A673 (cell line): ENCODE results near the gene MX2. TPM values are rescaled to one million over a fixed set of nuclear protein-coding genes. Genes with fewer than 3 reads are reported as not detected.

ENCODE experiments used
- BruUV-seq: library from RNA; stranded (reverse); fragments of 400-500 nt; replicated peaks from 2 replicates; lab custom pipeline; 2021; lab: Mats Ljungman, UMichigan
- CTCF ChIA-PET: fragments of 300-600 bp; sonication (Branson Sonifier 250); formaldehyde crosslinking; loops from one replicate; lab custom pipeline; 2022; ENCODE audit warnings: antibody characterized with exemption; lab: Charles Lee
- POLR2A ChIA-PET: fragments of 300-600 bp; sonication (Branson Sonifier 250); formaldehyde crosslinking; loops from one replicate; lab custom pipeline; 2022; ENCODE audit warnings: antibody characterized with exemption; ENCODE audit not compliant: low non-redundant PET; lab: Charles Lee
- DNase-seq: peaks from one replicate; pipeline ENCODE4 v3.0.0-alpha.2; 2015; ENCODE audit warnings: low spot score
- H3K27ac ChIP-seq: fragments of 200-600 bp; sonication (generic); 2 replicates; pipeline ENCODE4 v1.5.1; 2016; ENCODE audit warnings: mixed run types, low read depth, mild to moderate bottlenecking, mixed read lengths, antibody characterized with exemption, low read length; ENCODE audit not compliant: poor library complexity, severe bottlenecking
- H3K27me3 ChIP-seq: fragments of 200-600 bp; sonication (generic); replicated peaks from 2 replicates; pipeline ENCODE4 v1.6.1; 2017; ENCODE audit warnings: mixed run types, low read depth, mild to moderate bottlenecking, mixed read lengths, antibody characterized with exemption, low read length; ENCODE audit not compliant: insufficient read depth, poor library complexity
- H3K36me3 ChIP-seq: fragments of 200-600 bp; sonication (generic); 2 replicates; pipeline ENCODE4 v1.6.1; 2016; ENCODE audit warnings: mixed run types, mild to moderate bottlenecking, mixed read lengths, antibody characterized with exemption, low read length; ENCODE audit not compliant: insufficient read depth, poor library complexity, severe bottlenecking
- H3K4me1 ChIP-seq: fragments of 200-600 bp; sonication (generic); 2 replicates; pipeline ENCODE4 v1.6.1; 2017; ENCODE audit warnings: mixed run types, mild to moderate bottlenecking, mixed read lengths, antibody characterized with exemption, low read length; ENCODE audit not compliant: insufficient read depth, poor library complexity, severe bottlenecking
- H3K4me3 ChIP-seq: fragments of 200-600 bp; sonication (generic); 2 replicates; pipeline ENCODE4 v1.5.1; 2016; ENCODE audit warnings: low read depth, mixed run types, mild to moderate bottlenecking, mixed read lengths, low read length; ENCODE audit not compliant: poor library complexity, severe bottlenecking
- H3K9me3 ChIP-seq: fragments of 200-600 bp; sonication (generic); 2 replicates; pipeline ENCODE4 v1.6.1; 2016; ENCODE audit warnings: mixed run types, low read depth, mild to moderate bottlenecking, mixed read lengths, antibody characterized with exemption, low read length; ENCODE audit not compliant: poor library complexity, severe bottlenecking
- EZH2 ChIP-seq: fragments of 200-600 bp; sonication (generic); IDR thresholded peaks from 2 replicates; pipeline ENCODE4 v1.6.1; 2017; ENCODE audit warnings: borderline replicate concordance, low read depth, mild to moderate bottlenecking, mixed read lengths, antibody characterized with exemption, low read length; ENCODE audit not compliant: poor library complexity, severe bottlenecking
- intact Hi-C: fragments of 100-400 bp; cut with micrococcal nuclease; formaldehyde crosslinking; loops from one replicate; pipeline ENCODE4 v1.10.0; 2022; ENCODE audit not compliant: unreplicated experiment
- total RNA-seq: library from RNA; stranded (reverse); gene quantifications from 2 replicates; pipeline ENCODE4 v1.2.3, GENCODE V29; 2021
- TF ChIP-seq, protein P1 (sequence below): fragments of 300-800, 200-600 bp; sonication (generic); conservative IDR thresholded peaks from 2 replicates; pipeline ENCODE4 v1.5.1; 2017; ENCODE audit warnings: low read depth, mild to moderate bottlenecking, antibody characterized with exemption, low read length, moderate library complexity, mixed read lengths

Gene MX2
- total RNA-seq, 1 experiment from 2014 or later, result not detected

DNA sequence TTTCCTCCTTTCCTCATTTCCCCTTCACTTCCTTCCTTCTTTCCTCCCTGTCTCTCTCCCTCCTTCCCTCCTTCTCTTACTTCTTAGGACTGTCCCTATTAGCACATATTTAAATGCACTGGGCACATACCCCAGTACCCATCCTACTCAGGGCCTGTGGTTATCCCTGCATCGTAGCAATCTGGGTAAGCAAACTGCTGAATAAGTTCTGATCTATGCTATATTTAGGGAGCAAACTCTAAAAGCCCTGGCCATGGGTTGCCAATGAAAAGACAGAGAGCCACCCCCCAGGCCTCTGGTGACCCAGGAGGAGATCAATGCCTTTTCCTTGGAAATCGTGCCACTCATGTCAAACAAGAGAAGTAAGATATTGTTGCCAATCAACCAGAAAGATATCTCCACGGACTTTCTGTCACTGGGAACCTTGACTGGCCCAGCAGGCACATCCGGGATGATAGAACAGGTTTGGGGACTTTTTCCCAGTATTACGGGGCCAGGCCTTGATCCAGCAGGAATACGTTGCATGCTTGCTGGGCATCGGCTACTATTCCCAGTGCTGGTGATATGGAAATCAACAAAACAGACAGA is 39.8 kb upstream of the MX2 start:
- H3K27me3 ChIP-seq, result peaks cover 10% of the 10 kb centered on the region
- BruUV-seq, result no TSS peak
- no peaks in the 10 kb centered on the region for H3K4me1 ChIP-seq
- POLR2A ChIA-PET, result interaction anchor here (0.6 kb wide), 1 partner anchor 21 kb away, joined by 4 read pairs; no protein-coding TSS in a partner anchor
- H3K4me3 ChIP-seq, result no peak overlapping the region
- intact Hi-C loops, result no loop called here
- DNase-seq, result no peak
- no peaks in the 10 kb centered on the region for H3K36me3 ChIP-seq
- TF ChIP-seq EZH2, result no peak
- TF ChIP-seq, protein P1, sequence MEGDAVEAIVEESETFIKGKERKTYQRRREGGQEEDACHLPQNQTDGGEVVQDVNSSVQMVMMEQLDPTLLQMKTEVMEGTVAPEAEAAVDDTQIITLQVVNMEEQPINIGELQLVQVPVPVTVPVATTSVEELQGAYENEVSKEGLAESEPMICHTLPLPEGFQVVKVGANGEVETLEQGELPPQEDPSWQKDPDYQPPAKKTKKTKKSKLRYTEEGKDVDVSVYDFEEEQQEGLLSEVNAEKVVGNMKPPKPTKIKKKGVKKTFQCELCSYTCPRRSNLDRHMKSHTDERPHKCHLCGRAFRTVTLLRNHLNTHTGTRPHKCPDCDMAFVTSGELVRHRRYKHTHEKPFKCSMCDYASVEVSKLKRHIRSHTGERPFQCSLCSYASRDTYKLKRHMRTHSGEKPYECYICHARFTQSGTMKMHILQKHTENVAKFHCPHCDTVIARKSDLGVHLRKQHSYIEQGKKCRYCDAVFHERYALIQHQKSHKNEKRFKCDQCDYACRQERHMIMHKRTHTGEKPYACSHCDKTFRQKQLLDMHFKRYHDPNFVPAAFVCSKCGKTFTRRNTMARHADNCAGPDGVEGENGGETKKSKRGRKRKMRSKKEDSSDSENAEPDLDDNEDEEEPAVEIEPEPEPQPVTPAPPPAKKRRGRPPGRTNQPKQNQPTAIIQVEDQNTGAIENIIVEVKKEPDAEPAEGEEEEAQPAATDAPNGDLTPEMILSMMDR, result no peak
- H3K9me3 ChIP-seq, result no peaks in the 10 kb centered on the region
- CTCF ChIA-PET, result no interaction called here
- H3K27ac ChIP-seq, result no peak overlapping the region

DNA sequence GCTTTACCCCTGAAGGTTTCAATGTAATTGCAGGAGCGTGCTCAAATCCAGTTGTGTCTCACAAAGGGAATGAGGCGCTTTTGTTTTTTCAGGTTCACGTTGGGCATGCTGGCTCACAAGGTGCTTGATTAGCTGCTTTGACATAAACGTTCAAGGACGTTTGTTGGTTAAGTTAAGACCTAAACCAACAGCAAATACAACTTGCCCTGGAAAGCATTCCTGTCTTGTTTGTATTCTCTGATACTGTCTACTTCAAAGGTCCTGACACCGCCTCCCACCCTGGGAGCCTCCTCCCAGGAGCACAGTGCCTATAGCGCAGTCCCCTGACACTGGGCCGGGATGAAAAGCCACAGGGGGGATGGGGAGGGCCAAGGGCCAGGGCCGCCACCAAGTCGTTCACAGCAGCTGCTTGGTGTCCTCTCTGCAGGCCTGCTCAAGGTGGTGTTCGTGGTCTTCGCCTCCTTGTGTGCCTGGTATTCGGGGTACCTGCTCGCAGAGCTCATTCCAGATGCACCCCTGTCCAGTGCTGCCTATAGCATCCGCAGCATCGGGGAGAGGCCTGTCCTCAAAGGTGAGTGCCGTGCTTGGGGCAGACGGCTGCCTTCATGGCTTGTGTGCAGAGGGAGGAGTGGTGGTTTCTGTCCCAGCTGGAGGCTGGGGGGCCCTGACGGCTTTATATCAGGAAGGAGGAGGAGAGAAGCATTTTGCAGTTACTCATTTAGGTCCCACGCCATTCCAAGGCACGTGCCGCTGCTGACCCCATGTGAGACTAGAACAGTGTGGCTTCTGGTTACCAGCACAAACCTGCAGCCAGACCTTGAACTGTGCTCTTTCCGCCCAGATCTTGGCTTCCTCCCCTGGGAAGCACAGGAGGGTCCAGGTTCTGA is 39.1 kb upstream of the MX2 start:
- Histone ChIP-seq H3K27me3 (peaks cover 2% of the 10 kb centered on the region), H3K36me3 (no peaks in the 10 kb centered on the region), H3K4me3 (no peak overlapping the region), H3K9me3 (no peaks in the 10 kb centered on the region), H3K27ac (no peak overlapping the region), H3K4me1 (no peaks in the 10 kb centered on the region)
- no peak for DNase-seq
- ChIA-PET CTCF (no interaction called here), POLR2A (interaction anchor here (0.6 kb wide), 1 partner anchor 20 kb away, joined by 4 read pairs; no protein-coding TSS in a partner anchor)
- BruUV-seq, result no TSS peak
- TF ChIP-seq, protein P1, result no peak
- no peak for TF ChIP-seq EZH2
- intact Hi-C loops, result no loop called here

DNA sequence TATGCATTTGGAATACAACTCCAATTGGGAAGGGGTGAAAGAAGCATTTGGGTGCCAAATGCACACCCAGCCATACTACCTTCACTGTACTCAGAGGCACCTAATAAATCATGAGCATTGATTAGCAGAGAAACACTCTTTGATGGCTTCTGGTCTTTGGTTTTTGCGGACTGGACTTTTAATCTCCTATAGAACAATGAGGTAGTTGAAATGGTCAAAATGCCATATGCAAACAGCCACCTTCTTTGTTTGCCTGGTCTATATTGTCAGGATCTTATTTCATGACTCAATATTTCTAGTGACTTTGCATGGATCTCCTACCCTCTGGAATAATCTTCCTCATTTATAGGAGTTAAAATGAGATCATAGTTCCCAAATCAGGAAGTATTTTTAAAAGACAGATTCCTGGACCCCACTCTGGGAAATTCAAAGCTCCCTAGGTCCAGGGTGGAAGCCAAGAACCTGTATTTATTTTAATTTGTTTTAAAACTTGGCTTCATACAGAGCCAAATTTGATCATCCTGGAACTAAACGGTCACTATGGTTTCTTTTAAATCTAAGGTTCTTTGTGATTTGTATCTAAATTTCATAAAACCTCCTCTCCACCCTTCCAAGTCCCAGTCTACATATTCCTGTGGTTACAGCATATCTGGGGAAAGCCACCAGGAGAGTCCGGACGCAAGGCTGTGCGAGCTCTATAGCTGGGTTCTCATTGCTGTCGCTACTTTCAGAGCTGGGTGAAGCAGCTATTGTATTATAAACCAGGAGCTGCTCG is 36.5 kb upstream of the MX2 start:
- Histone ChIP-seq H3K27me3 (no peaks in the 10 kb centered on the region), H3K27ac (no peak overlapping the region), H3K4me3 (no peak overlapping the region), H3K4me1 (no peaks in the 10 kb centered on the region), H3K9me3 (no peaks in the 10 kb centered on the region), H3K36me3 (no peaks in the 10 kb centered on the region)
- intact Hi-C loops, result no loop called here
- ChIA-PET POLR2A (no interaction called here), CTCF (no interaction called here)
- no TSS peak for BruUV-seq
- TF ChIP-seq EZH2, result no peak
- TF ChIP-seq, protein P1, result no peak
- DNase-seq, result no peak
